ENCODE data around the gene PDE6C. TPM values are rescaled to one million over a fixed set of nuclear protein-coding genes. Genes with fewer than 3 reads are reported as not detected.

The PDE6C gene
- total and polyA plus RNA-seq, 12 donors: not detected

DNA sequence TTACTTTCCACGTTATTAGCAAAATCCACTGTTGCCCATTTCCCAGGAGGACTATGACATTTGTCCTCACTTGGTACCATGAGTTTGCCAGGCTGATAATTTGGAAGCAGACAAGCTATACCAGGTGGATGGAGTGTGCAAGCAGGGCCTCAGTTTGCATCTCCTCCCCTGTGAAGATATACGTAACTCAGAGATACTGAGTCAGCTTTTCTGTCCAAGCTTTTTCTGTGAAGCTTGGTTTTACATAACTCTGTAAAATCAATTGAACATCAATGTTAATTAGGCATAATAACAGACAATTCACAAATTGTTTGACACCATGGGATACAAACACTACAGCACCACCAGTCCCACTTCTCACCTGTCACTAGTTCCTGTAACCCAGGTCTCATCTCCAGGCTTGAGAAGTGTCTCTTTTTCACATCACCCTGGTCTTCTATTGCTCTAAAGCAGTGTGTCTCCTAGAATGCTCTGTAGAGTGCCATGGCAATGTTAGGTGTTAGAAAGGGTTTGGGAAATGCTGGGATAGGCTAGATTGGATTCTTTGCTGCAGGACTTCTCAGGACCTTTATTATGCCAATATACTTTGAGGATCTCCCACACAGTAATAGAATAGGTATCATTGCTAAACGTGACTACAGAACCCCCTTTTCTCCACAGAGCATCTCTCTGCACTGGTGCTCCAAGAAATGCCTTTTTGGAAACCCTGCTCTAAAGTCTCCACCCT lies 32.2 kb upstream of the PDE6C start:
- WGBS, 2 donors: 84 to 86% methylated on average over 3 of the region's 3 CpGs
- H3K27me3 ChIP-seq: peaks cover 0 to 14% (median 0%) of the 10 kb centered on the region in 7 donors
- H3K9me3 ChIP-seq: peaks cover 0 to 12% (median 0%) of the 10 kb centered on the region in 11 donors
- intact Hi-C loops (cut with DNase I): no loop called here
- no peak overlapping the region for H3K4me3 ChIP-seq
- TF ChIP-seq CTCF (IDR thresholded peaks at IDR 0.05): no peak
- H3K4me1 ChIP-seq: no peaks in the 10 kb centered on the region
- DNase-seq: no peak
- no peak for ATAC-seq
- no peak overlapping the region for H3K27ac ChIP-seq
- no peaks in the 10 kb centered on the region for H3K36me3 ChIP-seq

GRCh38 chr10:93580828-93581227 lies 31.5 kb upstream of the PDE6C start:
- no peak for TF ChIP-seq CTCF (IDR thresholded peaks at IDR 0.05)
- DNase-seq: no peak
- Histone ChIP-seq H3K36me3 (no peaks in the 10 kb centered on the region), H3K4me3 (no peak overlapping the region), H3K4me1 (no peaks in the 10 kb centered on the region), H3K27ac (no peak overlapping the region), H3K27me3 (peaks cover 0 to 14% (median 0%) of the 10 kb centered on the region in 7 donors), H3K9me3 (peaks cover 0 to 12% (median 0%) of the 10 kb centered on the region in 11 donors)
- ATAC-seq: no peak
- intact Hi-C loops (cut with DNase I): no loop called here
- WGBS, 2 donors: 37 to 45% methylated on average over 6 of the region's 6 CpGs

DNA sequence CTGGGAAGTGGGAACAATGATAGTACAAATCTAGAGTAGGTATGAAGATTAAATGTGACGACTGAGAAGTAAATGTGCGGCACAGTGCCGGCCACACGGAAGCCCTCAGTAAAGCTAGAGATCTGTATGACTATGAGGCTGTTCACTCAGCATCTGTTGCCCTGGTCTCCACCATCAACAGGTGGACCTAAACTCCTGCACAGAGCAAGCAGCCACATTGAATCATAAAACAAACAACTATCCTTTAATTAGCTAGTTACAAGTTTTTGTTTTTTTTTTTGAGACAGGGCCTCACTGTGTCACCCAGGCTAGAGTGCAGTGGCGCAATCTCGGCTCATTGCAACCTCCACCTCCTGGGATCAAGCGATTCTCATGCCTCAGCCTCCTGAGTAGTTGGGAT lies 27.9 kb upstream of the PDE6C start:
- no peak for DNase-seq
- intact Hi-C loops (cut with DNase I): no loop called here
- Histone ChIP-seq H3K9me3 (peaks cover 0 to 12% (median 0%) of the 10 kb centered on the region in 11 donors), H3K36me3 (no peaks in the 10 kb centered on the region), H3K27me3 (peaks cover 0 to 14% (median 0%) of the 10 kb centered on the region in 7 donors), H3K4me1 (no peaks in the 10 kb centered on the region), H3K4me3 (no peak overlapping the region), H3K27ac (no peak overlapping the region)
- WGBS, 2 donors: 92 to 94% methylated on average over 7 of the region's 7 CpGs
- TF ChIP-seq CTCF (IDR thresholded peaks at IDR 0.05): no peak
- ATAC-seq: no peak

GRCh38 chr10:93589648-93590562 lies 22.4 kb upstream of the PDE6C start:
- Histone ChIP-seq H3K27ac (no peak overlapping the region), H3K27me3 (no peaks in the 10 kb centered on the region), H3K4me3 (no peak overlapping the region), H3K9me3 (no peaks in the 10 kb centered on the region), H3K4me1 (peaks cover 0 to 7% (median 0%) of the 10 kb centered on the region in 9 donors), H3K36me3 (no peaks in the 10 kb centered on the region)
- 83 to 91% methylated on average over 15 of the region's 15 CpGs for WGBS, 2 donors
- TF ChIP-seq CTCF (IDR thresholded peaks at IDR 0.05): no peak
- no peak for ATAC-seq
- intact Hi-C loops (cut with DNase I): no loop called here
- DNase-seq: no peak

All from heart right ventricle (tissue), 16 donors.